ENCODE results near the gene IP6K2. TPM values are rescaled to one million over a fixed set of nuclear protein-coding genes. Genes with fewer than 3 reads are reported as not detected.

Gene IP6K2
- total and polyA plus RNA-seq, 2 donors from 2014 or later = 69.4 to 112 TPM

GRCh38 chr3:48644898-48645760 is 71.9 kb downstream of the IP6K2 start:
- DNase-seq (no peak), FAIRE-seq (no peak)
- Histone ChIP-seq H3K27ac (ENCODE audit: low read depth in 2 of 2, low read length in 2 of 2) (no peak overlapping the region), H3K4me1 (ENCODE audit: control insufficient read depth in 2 of 3, insufficient read depth in 2 of 3, low read depth in 1 of 3, low read length in 3 of 3) (no peaks in the 10 kb centered on the region), H3K27me3 (ENCODE audit: control insufficient read depth, insufficient read depth, low read length) (no peaks in the 10 kb centered on the region), H3K9me3 (ENCODE audit: control insufficient read depth in 2 of 3, insufficient read depth in 1 of 3, low read length in 3 of 3) (no peaks in the 10 kb centered on the region), H3K9ac (ENCODE audit: low read length in 3 of 3) (no peak overlapping the region), H3K4me3 (ENCODE audit: low read length in 3 of 3) (no peak overlapping the region), H3K36me3 (ENCODE audit: control insufficient read depth in 2 of 3, insufficient read depth in 3 of 3, low read length in 3 of 3) (no peaks in the 10 kb centered on the region)
- TF ChIP-seq CTCF (IDR thresholded peaks at IDR 0.05; ENCODE audit: borderline replicate concordance, extremely low read depth, insufficient read depth) = no peak
- intact Hi-C loops (cut with DNase I) = no loop called here

- Histone ChIP-seq H3K27me3 (ENCODE audit: control insufficient read depth, insufficient read depth, low read length) (no peaks in the 10 kb centered on the region), H3K4me3 (ENCODE audit: low read length in 3 of 3) (no peak overlapping the region), H3K4me1 (ENCODE audit: control insufficient read depth in 2 of 3, insufficient read depth in 2 of 3, low read depth in 1 of 3, low read length in 3 of 3) (no peaks in the 10 kb centered on the region), H3K9me3 (ENCODE audit: control insufficient read depth in 2 of 3, insufficient read depth in 1 of 3, low read length in 3 of 3) (no peaks in the 10 kb centered on the region), H3K27ac (ENCODE audit: low read depth in 2 of 2, low read length in 2 of 2) (no peak overlapping the region), H3K36me3 (ENCODE audit: control insufficient read depth in 2 of 3, insufficient read depth in 3 of 3, low read length in 3 of 3) (no peaks in the 10 kb centered on the region), H3K9ac (ENCODE audit: low read length in 3 of 3) (no peak overlapping the region)
- intact Hi-C loops (cut with DNase I) = no loop called here
- no peak for TF ChIP-seq CTCF (IDR thresholded peaks at IDR 0.05; ENCODE audit: borderline replicate concordance, extremely low read depth, insufficient read depth)
- FAIRE-seq = no peak
- no peak for DNase-seq
Observed at GRCh38 chr3:48642605-48643004, 74.4 kb downstream of the IP6K2 start.

- DNase-seq (no peak), FAIRE-seq (no peak)
- no peaks in the 10 kb centered on the region for H3K36me3 ChIP-seq (ENCODE audit: control insufficient read depth in 2 of 3, insufficient read depth in 3 of 3, low read length in 3 of 3)
- H3K4me3 ChIP-seq (ENCODE audit: low read length in 3 of 3) = no peak overlapping the region
- intact Hi-C loops (cut with DNase I) = no loop called here
- no peaks in the 10 kb centered on the region for H3K9me3 ChIP-seq (ENCODE audit: control insufficient read depth in 2 of 3, insufficient read depth in 1 of 3, low read length in 3 of 3)
- H3K9ac ChIP-seq (ENCODE audit: low read length in 3 of 3) = no peak overlapping the region
- no peak overlapping the region for H3K27ac ChIP-seq (ENCODE audit: low read depth in 2 of 2, low read length in 2 of 2)
- no peaks in the 10 kb centered on the region for H3K27me3 ChIP-seq (ENCODE audit: control insufficient read depth, insufficient read depth, low read length)
- no peak for TF ChIP-seq CTCF (IDR thresholded peaks at IDR 0.05; ENCODE audit: borderline replicate concordance, extremely low read depth, insufficient read depth)
- H3K4me1 ChIP-seq (ENCODE audit: control insufficient read depth in 2 of 3, insufficient read depth in 2 of 3, low read depth in 1 of 3, low read length in 3 of 3) = peaks cover 0 to 2% (median 0%) of the 10 kb centered on the region in 3 donors
Observed at GRCh38 chr3:48641396-48641795, 75.6 kb downstream of the IP6K2 start.

Data from kidney (tissue), 14 donors.